Mammary epithelial cell (primary cell): Measurements from ENCODE around the gene UBN2.

Experiments
- CTCF ChIP-seq, 2 donors: IDR thresholded peaks in 1 of 2; conservative IDR thresholded peaks in 1 of 2; 2 replicates each; pipeline ENCODE4 v1.5.1; 2011 to 2012; ENCODE audit warnings: inconsistent platforms in 2 of 2, low read length in 2 of 2, mild to moderate bottlenecking in 2 of 2, control low read depth in 1 of 2, low read depth in 1 of 2; ENCODE audit not compliant: insufficient read depth in 1 of 2; ENCODE audit errors: extremely low read depth in 1 of 2
- EZH2 ChIP-seq: IDR thresholded peaks from 2 replicates; pipeline ENCODE4 v1.6.1; 2012; ENCODE audit warnings: low read length, inconsistent platforms, borderline replicate concordance

GRCh38 chr7:139205843-139206242, 25.2 kb upstream of the UBN2 start:
- TF ChIP-seq CTCF (conservative IDR thresholded peaks at IDR 0.05 in 1 of 2, IDR thresholded peaks at IDR 0.05 in 1 of 2; ENCODE audit: extremely low read depth in 1 of 2, insufficient read depth in 1 of 2, low read depth in 1 of 2, low read length in 2 of 2) (no peak), EZH2 (no peak)
